Spleen (tissue), 11 donors: ENCODE measurements around the gene BNC2. TPM values are rescaled to one million over a fixed set of nuclear protein-coding genes. Genes with fewer than 3 reads are reported as not detected.

ENCODE experiments used
- DNase-seq: peaks from one replicate; pipeline ENCODE4 v3.0.0-alpha.2; 2020
- H3K27ac ChIP-seq, 8 donors: fragments of 200-600 bp; sonication (generic) in 7 of 8; 1 replicate in 4 of 8; 2 replicates in 4 of 8; pipeline versions ENCODE4 v1.5.0 to v1.8.0; 2016 to 2021; ENCODE audit warnings: inconsistent platforms in 4 of 8, mild to moderate bottlenecking in 4 of 8, moderate library complexity in 1 of 8
- H3K27me3 ChIP-seq, 7 donors: fragments of 200-600 bp; sonication (generic) in 6 of 7; replicated peaks in 1 of 7; 1 replicate in 4 of 7; 2 replicates in 3 of 7; pipeline versions ENCODE4 v1.5.0 to v1.8.0; 2016 to 2021; ENCODE audit warnings: inconsistent platforms in 3 of 7, mild to moderate bottlenecking in 1 of 7
- H3K36me3 ChIP-seq, 6 donors: fragments of 200-600 bp; sonication (generic) in 5 of 6; 1 replicate in 4 of 6; 2 replicates in 2 of 6; pipeline versions ENCODE4 v1.5.0 to v1.8.0; 2016 to 2021; ENCODE audit warnings: inconsistent platforms in 2 of 6
- H3K4me1 ChIP-seq, 6 donors: fragments of 200-600 bp; sonication (generic) in 5 of 6; 1 replicate in 3 of 6; 2 replicates in 3 of 6; pipeline versions ENCODE4 v1.5.0 to v1.8.0; 2016 to 2021; ENCODE audit warnings: inconsistent platforms in 3 of 6
- H3K4me3 ChIP-seq, 8 donors: fragments of 200-600 bp; sonication (generic) in 7 of 8; 1 replicate in 4 of 8; 2 replicates in 4 of 8; pipeline versions ENCODE4 v1.5.0 to v1.8.0; 2016 to 2021; ENCODE audit warnings: inconsistent platforms in 4 of 8, mild to moderate bottlenecking in 4 of 8, moderate library complexity in 2 of 8
- H3K9me3 ChIP-seq, 8 donors: fragments of 200-600 bp; sonication (generic) in 7 of 8; 1 replicate in 4 of 8; 2 replicates in 4 of 8; pipeline versions ENCODE4 v1.5.0 to v1.8.0; 2016 to 2021; ENCODE audit warnings: inconsistent platforms in 4 of 8
- CTCF ChIP-seq, 11 experiments: fragments of 200-600 bp in 7 of 11; fragments of 450-650 bp in 4 of 11; sonication (generic) in 4 of 11; IDR thresholded peaks in 8 of 11; conservative IDR thresholded peaks in 3 of 11; 1 replicate in 7 of 11; 2 replicates in 4 of 11; pipeline versions ENCODE4 v1.4.0 to v1.8.0; 2016 to 2021; ENCODE audit warnings: antibody characterized with exemption in 11 of 11, inconsistent platforms in 4 of 11, mild to moderate bottlenecking in 1 of 11
- POLR2A ChIP-seq, 3 donors: fragments of 450-650 bp; IDR thresholded peaks; one replicate each; pipeline ENCODE4 v1.5.1; 2017; ENCODE audit warnings: antibody characterized with exemption in 3 of 3, mild to moderate bottlenecking in 1 of 3
- POLR2AphosphoS5 ChIP-seq, 3 donors: sonication (generic); formaldehyde crosslinking; IDR thresholded peaks; one replicate each; pipeline ENCODE4 v1.5.1; 2017; ENCODE audit warnings: antibody characterized with exemption in 3 of 3
- WGBS, 5 donors: extraction: QIAGEN DNeasy Blood & Tissue Kit in 3 of 5; methylation state at CpG; one replicate each; pipeline versions ENCODE4 v1.1.5 to v1.1.7; 2013 to 2018; 5-methylcytosine and 5-hydroxymethylcytosine counted together
- intact Hi-C: fragments of 100-400 bp; cut with DNase I; formaldehyde crosslinking; loops from one replicate; pipeline ENCODE4 v1.15.0; 2023; ENCODE audit warnings: low total_unique reads
- polyA plus RNA-seq, 3 donors: library from polyadenylated mRNA; stranded (reverse); fragments of 200-250 nt; gene quantifications; one replicate each; pipeline ENCODE4 v1.2.1, GENCODE V29; 2013
- total RNA-seq, 7 donors: library from RNA; depleted of rRNA in 3 of 7; stranded (reverse); fragments of >200 nt in 3 of 7; fragmentation: NEBNext Ultra II Directional in 4 of 7; extraction: Animal tissue kit (Norgen Biotek cat#: 25700) in 4 of 7; gene quantifications; one replicate each; pipeline versions ENCODE4 v1.1.0 to v1.2.1, GENCODE V29; 2016 to 2021
- donor health status: healthy with polysubstance abuse.
- donor health status: DM: no; HTN: no; CAD: no; lungs with moderate emphysema.
- donor health status: DM: no; HTN: no; CAD: no.
- donor health status: Bipolar disorder and iron deficiency.
- donor health status: healthy.
- donor health status: DM: no; HTN: no; CAD: no.
- donor health status: DM: yes; HTN: yes; CAD: no.

BNC2 gene
- total and polyA plus RNA-seq, 10 donors = 0.07 to 4.3 (median 1.3) TPM

- intact Hi-C loops = loop anchor here (10.0 kb wide), 1 partner anchor 47 kb away; no protein-coding TSS in a partner anchor
- no peaks in the 10 kb centered on the region for H3K4me1 ChIP-seq
- 78 to 85% (median 80%) methylated on average over 4 to 5 of the region's 5 CpGs for WGBS, 5 donors
Observed at GRCh38 chr9:16811987-16812685, 58.3 kb downstream of the BNC2 start.

GRCh38 chr9:16809912-16810610 is 60.4 kb downstream of the BNC2 start:
- Histone ChIP-seq H3K27me3 (no peaks in the 10 kb centered on the region), H3K9me3 (no peaks in the 10 kb centered on the region), H3K36me3 (no peaks in the 10 kb centered on the region), H3K4me3 (no peak overlapping the region), H3K27ac (no peak overlapping the region), H3K4me1 (no peaks in the 10 kb centered on the region)
- no peak for TF ChIP-seq POLR2AphosphoS5 (IDR thresholded peaks at IDR 0.05)
- TF ChIP-seq POLR2A (IDR thresholded peaks at IDR 0.05) = no peak
- TF ChIP-seq CTCF (IDR thresholded peaks at IDR 0.05 in 8 of 11, conservative IDR thresholded peaks at IDR 0.05 in 3 of 11) = no peak
- 78 to 91% (median 88%) methylated on average over 4 of the region's 4 CpGs for WGBS, 5 donors
- no peak for DNase-seq
- intact Hi-C loops = loop anchor here (10.0 kb wide), 1 partner anchor 45 kb away; no protein-coding TSS in a partner anchor

More at GRCh38 chr9:16811987-16812685, 58.3 kb downstream of the BNC2 start:
- H3K36me3 ChIP-seq = no peaks in the 10 kb centered on the region
- no peak for TF ChIP-seq CTCF (IDR thresholded peaks at IDR 0.05 in 8 of 11, conservative IDR thresholded peaks at IDR 0.05 in 3 of 11)
- TF ChIP-seq POLR2AphosphoS5 (IDR thresholded peaks at IDR 0.05) = no peak
- no peak for TF ChIP-seq POLR2A (IDR thresholded peaks at IDR 0.05)
- DNase-seq = no peak
- H3K9me3 ChIP-seq = no peaks in the 10 kb centered on the region
- H3K4me3 ChIP-seq = no peak overlapping the region
- H3K27ac ChIP-seq = no peak overlapping the region
- no peaks in the 10 kb centered on the region for H3K27me3 ChIP-seq

- H3K36me3 ChIP-seq = no peaks in the 10 kb centered on the region
- no peak overlapping the region for H3K4me3 ChIP-seq
- no peak overlapping the region for H3K27ac ChIP-seq
- H3K9me3 ChIP-seq = no peaks in the 10 kb centered on the region
- intact Hi-C loops = no loop called here
- no peaks in the 10 kb centered on the region for H3K4me1 ChIP-seq
- no peak for DNase-seq
- H3K27me3 ChIP-seq = no peaks in the 10 kb centered on the region
- no peak for TF ChIP-seq POLR2A (IDR thresholded peaks at IDR 0.05)
- no peak for TF ChIP-seq CTCF (IDR thresholded peaks at IDR 0.05 in 8 of 11, conservative IDR thresholded peaks at IDR 0.05 in 3 of 11)
- no peak for TF ChIP-seq POLR2AphosphoS5 (IDR thresholded peaks at IDR 0.05)
Observed at GRCh38 chr9:16806674-16807073, 63.8 kb downstream of the BNC2 start.

GRCh38 chr9:16803648-16804047 is 66.8 kb downstream of the BNC2 start:
- 86 to 91% (median 88%) methylated on average over 8 of the region's 8 CpGs for WGBS, 5 donors
- no peak overlapping the region for H3K27ac ChIP-seq
- no peaks in the 10 kb centered on the region for H3K9me3 ChIP-seq
- TF ChIP-seq CTCF (IDR thresholded peaks at IDR 0.05 in 8 of 11, conservative IDR thresholded peaks at IDR 0.05 in 3 of 11) (no peak), POLR2AphosphoS5 (IDR thresholded peaks at IDR 0.05) (no peak), POLR2A (IDR thresholded peaks at IDR 0.05) (no peak)
- H3K4me1 ChIP-seq = no peaks in the 10 kb centered on the region
- DNase-seq = no peak
- no peaks in the 10 kb centered on the region for H3K27me3 ChIP-seq
- intact Hi-C loops = no loop called here
- no peak overlapping the region for H3K4me3 ChIP-seq
- no peaks in the 10 kb centered on the region for H3K36me3 ChIP-seq
